Erythroblast (primary cell): ENCODE data around the gene CIP2A.

Experiments
- GATA1 ChIP-seq: IDR thresholded peaks from 2 replicates; pipeline ENCODE4 v1.6.1; 2011; ENCODE audit warnings: low read depth, mild to moderate bottlenecking, control low read depth, low read length, moderate library complexity
- POLR2A ChIP-seq: IDR thresholded peaks from 2 replicates; pipeline ENCODE4 v1.6.1; 2011; ENCODE audit warnings: mild to moderate bottlenecking, low read length

- TF ChIP-seq POLR2A (no peak), GATA1 (no peak)
Observed at GRCh38 chr3:108509871-108510270, 79.4 kb downstream of the CIP2A start.
